ENCODE data around the gene CDA. TPM values are rescaled to one million over a fixed set of nuclear protein-coding genes. Genes with fewer than 3 reads are reported as not detected.

CDA gene
- total and polyA plus RNA-seq, 12 donors: 0.33 to 11.8 (median 3.3) TPM; not detected in 1

DNA sequence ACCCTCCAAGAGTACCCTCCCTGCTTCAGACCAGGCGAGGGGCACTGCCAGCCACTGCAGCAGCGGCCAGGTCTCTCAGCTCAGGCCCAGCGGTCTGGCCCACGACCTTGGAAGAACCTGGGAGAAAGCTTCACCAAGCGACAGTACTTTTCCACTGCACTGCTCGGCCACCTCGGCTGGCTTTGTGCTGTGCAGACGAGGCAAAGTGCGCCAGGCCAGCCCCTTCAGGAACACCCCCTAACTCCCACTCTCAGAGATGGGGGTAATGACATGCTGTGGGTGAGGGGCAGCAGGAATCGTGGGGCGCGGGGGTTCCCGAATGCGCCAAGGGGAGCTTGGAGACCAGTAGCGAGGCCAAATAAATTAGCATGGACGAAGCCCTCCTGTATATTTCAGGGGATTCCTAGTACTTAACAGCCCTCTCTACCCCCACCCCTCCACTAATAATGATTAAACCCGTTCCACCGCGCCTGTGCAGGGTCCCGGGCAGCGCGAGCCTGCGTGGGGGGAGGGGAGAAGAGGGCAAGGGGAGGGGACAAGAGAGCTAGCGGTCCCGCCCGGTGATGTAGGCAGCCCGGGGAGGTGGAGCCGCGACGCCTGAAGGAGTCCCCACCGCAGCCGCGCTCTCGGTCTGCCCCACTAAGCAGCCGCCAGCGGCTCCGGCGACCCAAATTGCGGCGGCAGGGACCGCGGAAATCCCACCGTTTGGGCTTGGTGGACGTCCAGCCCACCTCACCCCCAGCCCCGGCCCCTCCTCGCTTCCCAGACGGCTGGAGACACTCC is 36.8 kb upstream of the CDA start, which contains the start of gene FAM43B:
Gene FAM43B, plus strand, starts transcription at position 629 of the 783 bp plus-strand sequence. CDS start 401 bp downstream, outside the sequence.
- no peaks in the 10 kb centered on the region for H3K36me3 ChIP-seq (replicated peaks in 1 of 2)
- H3K4me3 ChIP-seq: peak within 1 kb of the TSS in 3 of 4 donors; percentile 38 to 54 (median 40)
- H3K27ac ChIP-seq: peak within 1 kb of the TSS; percentile 65 to 99 (median 95)
- H3K4me1 ChIP-seq (replicated peaks in 1 of 2): peaks cover 47 to 48% of the 10 kb centered on the region in 2 donors
- H3K27me3 ChIP-seq: no peaks in the 10 kb centered on the region
- no peaks in the 10 kb centered on the region for H3K9me3 ChIP-seq (replicated peaks in 1 of 3)
- 0 to 6% (median 2%) methylated on average over 2 to 47 of the region's 47 CpGs for WGBS, 4 donors
- peak; percentile 94 to 98 (median 96) for DNase-seq
- peak; percentile 47 to 88 for TF ChIP-seq POLR2A (IDR thresholded peaks at IDR 0.05)
- TF ChIP-seq, protein P1, sequence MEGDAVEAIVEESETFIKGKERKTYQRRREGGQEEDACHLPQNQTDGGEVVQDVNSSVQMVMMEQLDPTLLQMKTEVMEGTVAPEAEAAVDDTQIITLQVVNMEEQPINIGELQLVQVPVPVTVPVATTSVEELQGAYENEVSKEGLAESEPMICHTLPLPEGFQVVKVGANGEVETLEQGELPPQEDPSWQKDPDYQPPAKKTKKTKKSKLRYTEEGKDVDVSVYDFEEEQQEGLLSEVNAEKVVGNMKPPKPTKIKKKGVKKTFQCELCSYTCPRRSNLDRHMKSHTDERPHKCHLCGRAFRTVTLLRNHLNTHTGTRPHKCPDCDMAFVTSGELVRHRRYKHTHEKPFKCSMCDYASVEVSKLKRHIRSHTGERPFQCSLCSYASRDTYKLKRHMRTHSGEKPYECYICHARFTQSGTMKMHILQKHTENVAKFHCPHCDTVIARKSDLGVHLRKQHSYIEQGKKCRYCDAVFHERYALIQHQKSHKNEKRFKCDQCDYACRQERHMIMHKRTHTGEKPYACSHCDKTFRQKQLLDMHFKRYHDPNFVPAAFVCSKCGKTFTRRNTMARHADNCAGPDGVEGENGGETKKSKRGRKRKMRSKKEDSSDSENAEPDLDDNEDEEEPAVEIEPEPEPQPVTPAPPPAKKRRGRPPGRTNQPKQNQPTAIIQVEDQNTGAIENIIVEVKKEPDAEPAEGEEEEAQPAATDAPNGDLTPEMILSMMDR (IDR thresholded peaks at IDR 0.05): peak in 1 of 6 experiments; percentile 4
- intact Hi-C loops (cut with DNase I): no loop called here

DNA sequence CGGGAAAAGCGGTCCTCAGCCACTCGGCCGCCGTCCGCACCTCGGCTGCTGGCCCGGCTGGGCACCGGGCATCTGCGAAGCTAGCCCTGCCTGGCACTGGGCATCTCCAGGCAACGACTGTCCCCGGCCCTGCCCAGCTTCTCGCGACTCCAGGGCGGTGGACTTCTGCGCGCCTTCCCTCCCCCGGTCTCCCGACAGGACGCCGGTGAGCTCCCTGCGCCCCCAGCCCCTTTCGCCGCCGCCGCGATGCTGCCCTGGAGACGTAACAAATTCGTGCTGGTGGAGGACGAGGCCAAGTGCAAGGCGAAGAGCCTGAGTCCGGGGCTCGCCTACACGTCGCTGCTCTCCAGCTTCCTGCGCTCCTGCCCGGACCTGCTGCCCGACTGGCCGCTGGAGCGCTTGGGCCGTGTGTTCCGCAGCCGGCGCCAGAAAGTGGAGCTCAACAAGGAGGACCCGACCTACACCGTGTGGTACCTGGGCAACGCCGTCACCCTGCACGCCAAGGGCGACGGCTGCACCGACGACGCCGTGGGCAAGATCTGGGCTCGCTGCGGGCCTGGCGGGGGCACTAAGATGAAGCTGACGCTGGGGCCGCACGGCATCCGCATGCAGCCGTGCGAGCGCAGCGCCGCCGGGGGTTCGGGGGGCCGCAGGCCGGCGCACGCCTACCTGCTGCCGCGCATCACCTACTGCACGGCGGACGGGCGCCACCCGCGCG is 36.0 kb upstream of the CDA start:
- H3K9me3 ChIP-seq (replicated peaks in 1 of 3): no peaks in the 10 kb centered on the region
- peak overlapping the region; percentile 65 to 99 (median 95) for H3K27ac ChIP-seq
- TF ChIP-seq, protein P1 (IDR thresholded peaks at IDR 0.05): no peak
- no peak for TF ChIP-seq POLR2A (IDR thresholded peaks at IDR 0.05)
- DNase-seq: peak in 3 of 7 donors; percentile 38 to 67 (median 63)
- no peaks in the 10 kb centered on the region for H3K36me3 ChIP-seq (replicated peaks in 1 of 2)
- WGBS, 4 donors: 0 to 2% (median 1%) methylated on average over 7 to 82 of the region's 82 CpGs; no CpG with 5 or more reads in 1 of the 4 donors
- intact Hi-C loops (cut with DNase I): no loop called here
- no peaks in the 10 kb centered on the region for H3K27me3 ChIP-seq
- peak overlapping the region in 3 of 4 donors; percentile 38 to 54 (median 40) for H3K4me3 ChIP-seq
- peaks cover 47 to 48% of the 10 kb centered on the region in 2 donors for H3K4me1 ChIP-seq (replicated peaks in 1 of 2)

DNA sequence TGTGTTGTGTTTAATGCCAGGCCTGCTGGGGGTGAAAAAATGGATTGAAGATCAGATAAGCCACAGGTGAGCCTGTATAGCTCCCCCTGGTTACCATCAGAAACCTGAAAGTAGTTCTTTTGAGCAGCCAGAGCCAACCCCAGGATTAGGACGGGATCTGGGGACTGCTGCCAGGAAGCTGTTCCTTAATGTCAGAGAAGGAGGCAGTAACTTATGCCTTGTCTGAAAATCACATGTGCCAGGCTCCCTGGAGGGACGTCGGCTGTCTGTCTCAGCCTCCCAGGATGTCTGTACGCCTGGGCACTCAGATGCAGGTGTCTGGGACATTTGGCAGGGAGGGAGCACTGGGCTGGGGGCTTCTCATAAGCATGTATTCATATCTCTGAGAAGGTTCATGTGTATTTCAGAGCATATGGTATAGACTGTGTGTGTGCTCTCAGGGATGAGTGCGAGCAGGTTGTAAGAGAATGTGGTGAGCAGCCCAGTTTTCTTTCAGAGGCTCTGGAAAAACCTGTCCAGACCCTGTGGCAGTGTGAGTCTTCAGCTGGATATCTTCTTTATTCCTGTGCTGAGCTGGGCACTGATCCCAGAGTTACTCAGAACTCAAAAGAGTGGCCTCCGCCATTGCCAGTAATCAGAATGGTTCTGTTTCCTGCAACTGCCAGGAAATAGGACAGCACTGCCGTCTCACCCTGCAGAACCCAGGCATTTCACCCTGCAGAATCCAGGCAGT is 33.7 kb upstream of the CDA start:
- intact Hi-C loops (cut with DNase I): no loop called here
- Histone ChIP-seq H3K4me3 (peak overlapping the region in 1 of 4 donors; percentile 54), H3K36me3 (replicated peaks in 1 of 2) (no peaks in the 10 kb centered on the region), H3K27me3 (no peaks in the 10 kb centered on the region), H3K9me3 (replicated peaks in 1 of 3) (no peaks in the 10 kb centered on the region), H3K4me1 (replicated peaks in 1 of 2) (peaks cover 47 to 48% of the 10 kb centered on the region in 2 donors), H3K27ac (peak overlapping the region; percentile 28 to 99 (median 72))
- DNase-seq: peak; percentile 46 to 87 (median 80)
- WGBS, 4 donors: 21 to 37% (median 27%) methylated on average over 7 of the region's 7 CpGs
- TF ChIP-seq, protein P1 (IDR thresholded peaks at IDR 0.05): no peak
- TF ChIP-seq POLR2A (IDR thresholded peaks at IDR 0.05): peak in 1 of 2 donors; percentile 27

Data from adrenal gland (tissue), 12 donors.